GM12878 (cell line): ENCODE measurements around the gene PMF1. TPM values are rescaled to one million over a fixed set of nuclear protein-coding genes. Genes with fewer than 3 reads are reported as not detected.

ENCODE experiments used
- ATAC-seq: fragments of 200-7000 bp; cut with Tn5 transposase; 3 replicates; pipeline ENCODE4 v1.9.1; 2020; ENCODE audit warnings: mild to moderate bottlenecking, moderate library complexity
- BruUV-seq: library from RNA; stranded (reverse); fragments of 400-500 nt; replicated peaks from 2 replicates; lab custom pipeline; 2021; lab: Mats Ljungman, UMichigan
- CTCF ChIA-PET: fragments of 300-600 bp; sonication (Branson Sonifier 250); formaldehyde crosslinking; extraction: SDS; loops from one replicate; lab custom pipeline; 2021; ENCODE audit warnings: inconsistent platforms; lab: Yijun Ruan, JAX
- POLR2A ChIA-PET: fragments of 350-600 bp; formaldehyde crosslinking; extraction: SDS; loops from one replicate; lab custom pipeline; 2021; ENCODE audit warnings: inconsistent platforms; lab: Charles Lee
- RAD21 ChIA-PET: fragments of 300-600 bp; sonication (Branson Sonifier 250); formaldehyde crosslinking; loops from one replicate; lab custom pipeline; 2023; ENCODE audit warnings: antibody characterized with exemption; ENCODE audit not compliant: unreplicated experiment; lab: Charles Lee
- SMC1A ChIA-PET: fragments of 300-600 bp; sonication (Branson Sonifier 250); formaldehyde crosslinking; loops from one replicate; lab custom pipeline; 2023; ENCODE audit not compliant: unreplicated experiment, uncharacterized antibody; lab: Charles Lee
- DNase-seq: peaks from one replicate; pipeline ENCODE4 v3.0.0-alpha.2; 2011; ENCODE audit warnings: low read depth, low spot score
- FAIRE-seq: peaks from 3 replicates; lab custom pipeline; 2011; peaks lifted over from hg19 to GRCh38; lab: Jason Lieb, UNC
- H2AFZ ChIP-seq: 2 replicates; pipeline ENCODE4 v1.6.0; 2011; ENCODE audit warnings: low read depth, low read length, control low read depth; ENCODE audit not compliant: control insufficient read depth
- H3K27ac ChIP-seq: 2 replicates; pipeline ENCODE4 v1.5.1; 2011; ENCODE audit warnings: control low read depth; ENCODE audit not compliant: control insufficient read depth, insufficient read depth
- H3K27me3 ChIP-seq, 2 experiments: replicated peaks in 1 of 2; 2 replicates each; pipeline versions ENCODE4 v1.6.0 to v1.6.1; 2011; ENCODE audit warnings: low read length in 1 of 2; ENCODE audit not compliant: control insufficient read depth in 2 of 2, insufficient read depth in 2 of 2
- H3K36me3 ChIP-seq, 2 experiments: 2 replicates each; pipeline ENCODE4 v1.5.1; 2011; ENCODE audit warnings: low read length in 1 of 2; ENCODE audit not compliant: control insufficient read depth in 2 of 2, insufficient read depth in 2 of 2
- H3K4me1 ChIP-seq: 2 replicates; pipeline ENCODE4 v1.6.1; 2011; ENCODE audit warnings: mild to moderate bottlenecking, low read length, moderate library complexity, mixed read lengths; ENCODE audit not compliant: control insufficient read depth, insufficient read depth
- H3K4me2 ChIP-seq: 2 replicates; pipeline ENCODE4 v1.6.0; 2011; ENCODE audit warnings: control low read depth; ENCODE audit not compliant: control insufficient read depth, insufficient read depth
- H3K4me3 ChIP-seq: fragments of 200-600 bp; sonication (generic); 2 replicates; pipeline ENCODE4 v1.5.1; 2016
- H3K79me2 ChIP-seq: 2 replicates; pipeline ENCODE4 v1.6.0; 2011; ENCODE audit warnings: low read length; ENCODE audit not compliant: control insufficient read depth, insufficient read depth
- H3K9ac ChIP-seq: 2 replicates; pipeline ENCODE4 v1.8.0; 2011; ENCODE audit warnings: low read length, control low read depth, mixed read lengths; ENCODE audit not compliant: control insufficient read depth, insufficient read depth
- H3K9me3 ChIP-seq: replicated peaks from 3 replicates; pipeline ENCODE4 v1.5.1; 2011; ENCODE audit warnings: mild to moderate bottlenecking, low read length; ENCODE audit not compliant: control insufficient read depth, insufficient read depth
- H4K20me1 ChIP-seq: 2 replicates; pipeline ENCODE4 v1.6.0; 2011; ENCODE audit not compliant: control insufficient read depth, insufficient read depth
- BMI1 ChIP-seq: fragments of 450-650 bp; IDR thresholded peaks from 2 replicates; pipeline ENCODE4 v1.6.1; 2016; ENCODE audit warnings: mild to moderate bottlenecking, moderate library complexity, borderline replicate concordance
- CBX3 ChIP-seq: fragments of 200-600 bp; sonication (generic); IDR thresholded peaks from 2 replicates; pipeline ENCODE4 v1.6.1; 2016; ENCODE audit warnings: low read depth, borderline replicate concordance
- HDGF ChIP-seq: fragments of 450-650 bp; IDR thresholded peaks from 2 replicates; pipeline ENCODE4 v1.6.1; 2016; ENCODE audit warnings: antibody characterized with exemption
- IKZF1 ChIP-seq: fragments of 450-650 bp; conservative IDR thresholded peaks from 2 replicates; pipeline ENCODE4 v1.6.1; 2017; ENCODE audit warnings: antibody characterized with exemption, mild to moderate bottlenecking
- IKZF2 ChIP-seq, 2 experiments: fragments of 450-650 bp; IDR thresholded peaks; 2 replicates each; pipeline ENCODE4 v1.6.1; 2017; ENCODE audit warnings: mild to moderate bottlenecking in 2 of 2, moderate library complexity in 2 of 2
- KDM1A ChIP-seq: fragments of 200-600 bp; sonication (generic); IDR thresholded peaks from 2 replicates; pipeline ENCODE4 v1.6.1; 2016; ENCODE audit warnings: borderline replicate concordance
- NFYA ChIP-seq: IDR thresholded peaks from 2 replicates; pipeline ENCODE4 v1.6.1; 2011; ENCODE audit warnings: low read depth, mild to moderate bottlenecking, low read length, improper control_type of control experiment, borderline replicate concordance
- NR2F1 ChIP-seq: fragments of 450-650 bp; conservative IDR thresholded peaks from 2 replicates; pipeline ENCODE4 v1.6.1; 2017; ENCODE audit warnings: mild to moderate bottlenecking
- PAX8 ChIP-seq: fragments of 450-650 bp; IDR thresholded peaks from 2 replicates; pipeline ENCODE4 v1.6.1; 2017; ENCODE audit warnings: mild to moderate bottlenecking, moderate library complexity
- STAT3 ChIP-seq: IDR thresholded peaks from 2 replicates; pipeline ENCODE4 v1.6.1; 2011; ENCODE audit warnings: low read depth, low read length, improper control_type of control experiment
- SUZ12 ChIP-seq: fragments of 200-600 bp; sonication (generic); IDR thresholded peaks from one replicate; pipeline ENCODE4 v1.6.1; 2018; ENCODE audit warnings: antibody characterized with exemption, mild to moderate bottlenecking; ENCODE audit not compliant: unreplicated experiment
- TCF3 ChIP-seq: IDR thresholded peaks from 2 replicates; pipeline ENCODE4 v1.6.1; 2012; ENCODE audit warnings: low read depth, mild to moderate bottlenecking, low read length, borderline replicate concordance; ENCODE audit not compliant: insufficient read depth
- WGBS: methylation state at CpG from one replicate; pipeline ENCODE4 v1.1.6; 2016; ENCODE audit warnings: low lambda C conversion rate; ENCODE audit not compliant: insufficient replicate concordance, insufficient coverage; ENCODE audit errors: missing lambda C conversion rate; 5-methylcytosine and 5-hydroxymethylcytosine counted together
- in situ Hi-C: fragments of 300-500 bp; cut with MboI; formaldehyde crosslinking; loops from 9 replicates; pipeline ENCODE4 v1.14.3; 2018; ENCODE audit warnings: mixed read lengths
- intact Hi-C: fragments of 100-400 bp; cut with micrococcal nuclease; formaldehyde crosslinking; loops from one replicate; pipeline ENCODE4 v1.14.2; 2022; ENCODE audit not compliant: unreplicated experiment
- polyA plus RNA-seq, 11 experiments: library from polyadenylated mRNA; depleted of rRNA in 4 of 11; unstranded in 6 of 11; stranded (reverse) in 5 of 11; fragments of >200 nt; fragmentation: Nextera tagmentation in 4 of 11; fragmentation: Illumina TruSeq in 1 of 11; extraction: Ambion mirVana in 4 of 11; extraction: Trizol in 1 of 11; gene quantifications; 1 replicate in 1 of 11; 2 replicates in 10 of 11; pipeline versions ENCODE4 v1.2.1 to v1.2.3, GENCODE V29; 2011 to 2016; ENCODE audit warnings: inconsistent platforms in 2 of 11, missing spikeins in 2 of 11, low read depth in 1 of 11
- total RNA-seq, 4 experiments: library from RNA; depleted of rRNA in 3 of 4; stranded (reverse); fragments of >200 nt in 3 of 4; fragmentation: Illumina TruSeq in 1 of 4; extraction: Trizol in 1 of 4; gene quantifications; 2 replicates each; pipeline versions ENCODE4 v1.2.1 to v1.2.3, GENCODE V29; 2013 to 2021
- TF ChIP-seq, protein P1 (sequence below): IDR thresholded peaks from 2 replicates; pipeline ENCODE4 v1.6.1; 2012; ENCODE audit warnings: improper control_type of control experiment, low read depth, low read length; ENCODE audit not compliant: insufficient replicate concordance
- TF ChIP-seq, protein P2 (sequence below): fragments of 450-650 bp; IDR thresholded peaks from 2 replicates; pipeline ENCODE4 v1.6.1; 2014; ENCODE audit warnings: mild to moderate bottlenecking
- TF ChIP-seq, protein P3 (sequence below): IDR thresholded peaks from 2 replicates; pipeline ENCODE4 v1.6.1; 2011; ENCODE audit warnings: borderline replicate concordance, low read depth, mild to moderate bottlenecking, moderate library complexity, mixed read lengths, low read length; ENCODE audit not compliant: insufficient read depth; ENCODE audit errors: extremely low read length

Gene PMF1
- total and polyA plus RNA-seq, 10 of the 15 experiments (the other 5 are each of a cell fraction or from before 2014, with no cell fraction given) = 6.7 to 105 (median 67.3) TPM

DNA sequence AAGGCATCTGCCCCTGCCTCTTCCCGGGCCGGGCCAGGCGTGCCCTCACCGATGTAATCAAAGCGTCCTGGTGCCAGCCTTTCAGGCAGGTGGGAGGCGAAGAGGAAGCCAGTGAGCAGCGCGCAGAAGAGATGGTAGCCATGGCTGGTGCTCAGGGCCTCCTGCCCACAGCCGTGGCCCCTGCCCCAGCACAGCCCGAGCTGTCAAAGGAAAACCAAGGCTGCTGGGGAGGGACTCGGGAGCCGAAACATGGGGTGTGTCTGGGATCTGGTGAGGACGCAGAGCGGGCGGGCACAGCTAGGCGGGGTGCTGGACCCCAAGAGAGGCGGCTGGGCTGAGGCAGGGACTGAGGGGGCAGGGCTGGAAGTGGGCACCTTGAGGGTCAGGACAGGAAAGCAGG, 31.9 kb downstream of the PMF1 start (continued):
- TF ChIP-seq, protein P1, sequence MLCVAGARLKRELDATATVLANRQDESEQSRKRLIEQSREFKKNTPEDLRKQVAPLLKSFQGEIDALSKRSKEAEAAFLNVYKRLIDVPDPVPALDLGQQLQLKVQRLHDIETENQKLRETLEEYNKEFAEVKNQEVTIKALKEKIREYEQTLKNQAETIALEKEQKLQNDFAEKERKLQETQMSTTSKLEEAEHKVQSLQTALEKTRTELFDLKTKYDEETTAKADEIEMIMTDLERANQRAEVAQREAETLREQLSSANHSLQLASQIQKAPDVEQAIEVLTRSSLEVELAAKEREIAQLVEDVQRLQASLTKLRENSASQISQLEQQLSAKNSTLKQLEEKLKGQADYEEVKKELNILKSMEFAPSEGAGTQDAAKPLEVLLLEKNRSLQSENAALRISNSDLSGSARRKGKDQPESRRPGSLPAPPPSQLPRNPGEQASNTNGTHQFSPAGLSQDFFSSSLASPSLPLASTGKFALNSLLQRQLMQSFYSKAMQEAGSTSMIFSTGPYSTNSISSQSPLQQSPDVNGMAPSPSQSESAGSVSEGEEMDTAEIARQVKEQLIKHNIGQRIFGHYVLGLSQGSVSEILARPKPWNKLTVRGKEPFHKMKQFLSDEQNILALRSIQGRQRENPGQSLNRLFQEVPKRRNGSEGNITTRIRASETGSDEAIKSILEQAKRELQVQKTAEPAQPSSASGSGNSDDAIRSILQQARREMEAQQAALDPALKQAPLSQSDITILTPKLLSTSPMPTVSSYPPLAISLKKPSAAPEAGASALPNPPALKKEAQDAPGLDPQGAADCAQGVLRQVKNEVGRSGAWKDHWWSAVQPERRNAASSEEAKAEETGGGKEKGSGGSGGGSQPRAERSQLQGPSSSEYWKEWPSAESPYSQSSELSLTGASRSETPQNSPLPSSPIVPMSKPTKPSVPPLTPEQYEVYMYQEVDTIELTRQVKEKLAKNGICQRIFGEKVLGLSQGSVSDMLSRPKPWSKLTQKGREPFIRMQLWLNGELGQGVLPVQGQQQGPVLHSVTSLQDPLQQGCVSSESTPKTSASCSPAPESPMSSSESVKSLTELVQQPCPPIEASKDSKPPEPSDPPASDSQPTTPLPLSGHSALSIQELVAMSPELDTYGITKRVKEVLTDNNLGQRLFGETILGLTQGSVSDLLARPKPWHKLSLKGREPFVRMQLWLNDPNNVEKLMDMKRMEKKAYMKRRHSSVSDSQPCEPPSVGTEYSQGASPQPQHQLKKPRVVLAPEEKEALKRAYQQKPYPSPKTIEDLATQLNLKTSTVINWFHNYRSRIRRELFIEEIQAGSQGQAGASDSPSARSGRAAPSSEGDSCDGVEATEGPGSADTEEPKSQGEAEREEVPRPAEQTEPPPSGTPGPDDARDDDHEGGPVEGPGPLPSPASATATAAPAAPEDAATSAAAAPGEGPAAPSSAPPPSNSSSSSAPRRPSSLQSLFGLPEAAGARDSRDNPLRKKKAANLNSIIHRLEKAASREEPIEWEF = no peak
- TF ChIP-seq SUZ12 (no peak), IKZF1 (no peak)

DNA sequence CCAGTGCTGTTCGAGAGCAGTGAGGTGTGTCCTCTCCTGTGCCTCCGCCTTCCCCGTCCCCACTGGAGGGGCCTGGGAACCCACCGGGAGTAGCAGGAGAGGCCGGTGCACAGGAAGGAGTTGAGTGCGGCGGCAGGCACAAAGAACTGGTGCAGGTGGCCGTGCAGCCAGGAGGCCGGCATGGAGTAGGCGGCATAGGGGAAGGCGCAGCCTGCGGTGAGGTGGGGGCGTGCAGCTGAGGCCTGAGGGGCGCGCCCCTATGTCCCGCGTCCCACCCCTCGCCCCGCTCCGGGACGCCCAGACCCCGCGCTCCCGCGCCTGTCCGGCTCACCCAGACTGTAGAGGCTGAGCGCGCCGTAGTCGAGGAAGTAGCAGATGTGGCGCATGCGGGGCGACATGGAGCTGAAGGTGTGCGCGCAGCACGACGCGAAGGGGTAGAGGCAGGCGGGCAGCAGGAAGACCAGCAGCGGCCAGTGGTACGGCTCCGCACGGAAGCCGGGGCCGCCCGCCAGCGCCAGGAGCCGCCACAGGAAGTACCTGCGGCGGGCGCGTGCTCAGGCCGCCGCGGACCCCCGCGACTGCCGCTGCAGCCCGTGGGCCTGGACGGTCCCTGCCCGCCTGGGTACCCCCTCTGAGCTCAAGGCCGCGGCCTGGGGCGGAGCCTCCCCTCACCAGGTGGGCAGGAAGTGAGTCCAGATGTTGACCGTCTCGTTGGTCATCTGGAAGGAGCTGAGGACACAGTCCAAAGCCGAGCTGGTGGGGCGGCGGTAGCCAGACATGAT, 32.8 kb downstream of the PMF1 start:
- H3K4me1 ChIP-seq = peaks cover 25% of the 10 kb centered on the region
- no peak for DNase-seq
- SMC1A ChIA-PET = interaction anchor here (0.6 to 1.3 kb wide), 3 partner anchors 11 to 116 kb away, joined by 3 to 4 read pairs (median 3); no protein-coding TSS in a partner anchor
- no peak for FAIRE-seq
- no TSS peak for BruUV-seq
- no peaks in the 10 kb centered on the region for H3K9me3 ChIP-seq
- no peaks in the 10 kb centered on the region for H3K27me3 ChIP-seq
- H3K4me2 ChIP-seq = peak overlapping the region; percentile 85
- POLR2A ChIA-PET = interaction anchor here (0.6 to 0.9 kb wide), 3 partner anchors 7 to 327 kb away, joined by 3 to 4 read pairs (median 3); no protein-coding TSS in a partner anchor
- peak; percentile 70 for ATAC-seq
- WGBS = 3% methylated on average over 69 of the region's 69 CpGs
- intact Hi-C loops (no loop called here), in situ Hi-C loops (no loop called here)
- no peaks in the 10 kb centered on the region for H4K20me1 ChIP-seq
- CTCF ChIA-PET = interaction anchor here (0.9 to 1.4 kb wide), 6 partner anchors 74 to 155 kb away, joined by 3 to 4 read pairs (median 3); no protein-coding TSS in a partner anchor
- H3K36me3 ChIP-seq = peaks cover 3 to 14% of the 10 kb centered on the region in 2 experiments; a peak in 3 of 4 replicates
- H3K4me3 ChIP-seq = peak overlapping the region; percentile 71
- H2AFZ ChIP-seq = peak overlapping the region; percentile 80
- RAD21 ChIA-PET = interaction anchor here (1.1 kb wide), 1 partner anchor 28 kb away, joined by 3 read pairs; no protein-coding TSS in a partner anchor
- H3K27ac ChIP-seq = no peak overlapping the region
- no peaks in the 10 kb centered on the region for H3K79me2 ChIP-seq
- H3K9ac ChIP-seq = peak overlapping the region; percentile 57; the same call in 1 of the 2 replicates
- TF ChIP-seq, protein P2, sequence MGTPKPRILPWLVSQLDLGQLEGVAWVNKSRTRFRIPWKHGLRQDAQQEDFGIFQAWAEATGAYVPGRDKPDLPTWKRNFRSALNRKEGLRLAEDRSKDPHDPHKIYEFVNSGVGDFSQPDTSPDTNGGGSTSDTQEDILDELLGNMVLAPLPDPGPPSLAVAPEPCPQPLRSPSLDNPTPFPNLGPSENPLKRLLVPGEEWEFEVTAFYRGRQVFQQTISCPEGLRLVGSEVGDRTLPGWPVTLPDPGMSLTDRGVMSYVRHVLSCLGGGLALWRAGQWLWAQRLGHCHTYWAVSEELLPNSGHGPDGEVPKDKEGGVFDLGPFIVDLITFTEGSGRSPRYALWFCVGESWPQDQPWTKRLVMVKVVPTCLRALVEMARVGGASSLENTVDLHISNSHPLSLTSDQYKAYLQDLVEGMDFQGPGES = no peak
- TF ChIP-seq HDGF = no peak
- no peak for TF ChIP-seq IKZF2 (IDR thresholded peaks at IDR 0.05)
- no peak for TF ChIP-seq NFYA
- no peak for TF ChIP-seq BMI1
- TF ChIP-seq PAX8 = no peak
- TF ChIP-seq, protein P3, sequence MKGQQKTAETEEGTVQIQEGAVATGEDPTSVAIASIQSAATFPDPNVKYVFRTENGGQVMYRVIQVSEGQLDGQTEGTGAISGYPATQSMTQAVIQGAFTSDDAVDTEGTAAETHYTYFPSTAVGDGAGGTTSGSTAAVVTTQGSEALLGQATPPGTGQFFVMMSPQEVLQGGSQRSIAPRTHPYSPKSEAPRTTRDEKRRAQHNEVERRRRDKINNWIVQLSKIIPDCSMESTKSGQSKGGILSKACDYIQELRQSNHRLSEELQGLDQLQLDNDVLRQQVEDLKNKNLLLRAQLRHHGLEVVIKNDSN = no peak
- no peak for TF ChIP-seq KDM1A
- 0 out of 2 replicates have a peak, but pooled peaks have one; percentile 52 for TF ChIP-seq TCF3
- TF ChIP-seq CBX3 = no peak
- TF ChIP-seq STAT3 = no peak
- TF ChIP-seq NR2F1 = 0 out of 2 replicates have a peak, but pooled peaks have one; percentile 19
